Stomach (tissue), 4 donors: ENCODE measurements around the gene PDXK.

Experiments
- CTCF ChIP-seq, 7 experiments: fragments of 450-650 bp in 4 of 7; fragments of 200-600 bp in 3 of 7; sonication (generic) in 3 of 7; IDR thresholded peaks; one replicate each; pipeline ENCODE4 v1.5.1; 2016 to 2019; ENCODE audit warnings: antibody characterized with exemption in 7 of 7, control low read depth in 2 of 7, mild to moderate bottlenecking in 1 of 7
- EP300 ChIP-seq: sonication (generic); formaldehyde crosslinking; IDR thresholded peaks from one replicate; pipeline ENCODE4 v1.6.1; 2017; ENCODE audit warnings: antibody characterized with exemption
- POLR2A ChIP-seq, 4 donors: fragments of 450-650 bp; IDR thresholded peaks; one replicate each; pipeline ENCODE4 v1.6.1; 2016; ENCODE audit warnings: antibody characterized with exemption in 4 of 4, control low read depth in 2 of 4, mild to moderate bottlenecking in 1 of 4, moderate library complexity in 1 of 4
- POLR2AphosphoS5 ChIP-seq, 3 donors: sonication (generic); formaldehyde crosslinking; IDR thresholded peaks; one replicate each; pipeline ENCODE4 v1.6.1; 2016; ENCODE audit warnings: antibody characterized with exemption in 3 of 3

- no peak for TF ChIP-seq CTCF (IDR thresholded peaks at IDR 0.05)
- no peak for TF ChIP-seq EP300
- no peak for TF ChIP-seq POLR2A (IDR thresholded peaks at IDR 0.05)
- peak in 1 of 3 donors; percentile 14 for TF ChIP-seq POLR2AphosphoS5 (IDR thresholded peaks at IDR 0.05)
Observed at GRCh38 chr21:43740497-43741156, 21.7 kb downstream of the PDXK start.
